SK-N-SH (cell line): ENCODE results near the gene MYO19. TPM values are rescaled to one million over a fixed set of nuclear protein-coding genes. Genes with fewer than 3 reads are reported as not detected.

ENCODE experiments used
- CTCF ChIA-PET: fragments of 300-600, 350-600 bp; formaldehyde crosslinking; extraction: SDS; loops from one replicate; lab custom pipeline; 2021; lab: Yijun Ruan, JAX
- POLR2A ChIA-PET: fragments of 350-600 bp; sonication (Branson Sonifier 250); formaldehyde crosslinking; extraction: SDS; loops from one replicate; lab custom pipeline; 2020; ENCODE audit warnings: antibody characterized with exemption, inconsistent platforms; lab: Yijun Ruan, JAX
- DNase-seq: peaks from one replicate; pipeline ENCODE4 v3.0.0; 2012
- H2AFZ ChIP-seq: fragments of 200-600 bp; sonication (generic); 2 replicates; pipeline ENCODE4 v1.8.1; 2016; ENCODE audit warnings: antibody characterized with exemption, mild to moderate bottlenecking, low read depth
- H3F3A ChIP-seq: fragments of 200-600 bp; sonication (generic); replicated peaks from 2 replicates; pipeline ENCODE3; 2016; ENCODE audit warnings: antibody characterized with exemption, mild to moderate bottlenecking; ENCODE audit not compliant: insufficient read depth
- H3K27ac ChIP-seq, 2 experiments: fragments of 200-500 bp in 1 of 2; fragments of 200-600 bp in 1 of 2; sonication (Bioruptor generic) in 1 of 2; sonication (generic), shearing (Covaris generic) in 1 of 2; 2 replicates each; pipeline versions ENCODE4 v1.5.1 to v1.6.1; 2014 to 2016; ENCODE audit warnings: low read depth in 2 of 2, inconsistent platforms in 1 of 2, low read length in 1 of 2, mild to moderate bottlenecking in 1 of 2, mixed read lengths in 1 of 2
- H3K27me3 ChIP-seq: fragments of 200-600 bp; sonication (generic), shearing (Covaris generic); 2 replicates; pipeline ENCODE4 v1.6.1; 2016; ENCODE audit warnings: mixed run types; ENCODE audit not compliant: insufficient read depth
- H3K36me3 ChIP-seq, 2 experiments: fragments of 200-500 bp in 1 of 2; fragments of 200-600 bp in 1 of 2; sonication (Bioruptor generic) in 1 of 2; sonication (generic) in 1 of 2; replicated peaks in 1 of 2; 2 replicates each; pipeline versions ENCODE3 to v1.5.1; 2014 to 2016; ENCODE audit warnings: low read length in 1 of 2, mild to moderate bottlenecking in 1 of 2; ENCODE audit not compliant: insufficient read depth in 2 of 2, control insufficient read depth in 1 of 2
- H3K4me1 ChIP-seq, 2 experiments: fragments of 200-500 bp in 1 of 2; fragments of 200-600 bp in 1 of 2; sonication (Bioruptor generic) in 1 of 2; sonication (generic), shearing (Covaris generic) in 1 of 2; 2 replicates each; pipeline versions ENCODE4 v1.5.1 to v1.6.1; 2014 to 2016; ENCODE audit warnings: low read depth in 1 of 2, low read length in 1 of 2, mixed run types in 1 of 2; ENCODE audit not compliant: insufficient read depth in 2 of 2, control insufficient read depth in 1 of 2
- H3K4me2 ChIP-seq: fragments of 200-600 bp; sonication (generic), shearing (Covaris generic); 2 replicates; pipeline ENCODE4 v1.6.1; 2017; ENCODE audit warnings: mixed run types
- H3K4me3 ChIP-seq, 2 experiments: fragments of 200-500 bp in 1 of 2; fragments of 200-600 bp in 1 of 2; sonication (Bioruptor generic) in 1 of 2; sonication (generic), shearing (Covaris generic) in 1 of 2; 2 replicates each; pipeline versions ENCODE4 v1.5.1 to v1.8.1; 2014 to 2016; ENCODE audit warnings: low read depth in 2 of 2, inconsistent platforms in 1 of 2, low read length in 1 of 2, mild to moderate bottlenecking in 1 of 2, mixed read lengths in 1 of 2, moderate library complexity in 1 of 2
- H3K79me2 ChIP-seq: fragments of 200-600 bp; sonication (generic); 2 replicates; pipeline ENCODE4 v1.8.1; 2017; ENCODE audit warnings: mild to moderate bottlenecking; ENCODE audit not compliant: insufficient read depth
- H3K9ac ChIP-seq: fragments of 200-600 bp; sonication (generic); 2 replicates; pipeline ENCODE4 v1.6.1; 2017; ENCODE audit warnings: mixed run types
- H3K9me2 ChIP-seq: fragments of 200-600 bp; sonication (generic); 2 replicates; pipeline ENCODE4 v1.6.1; 2017; ENCODE audit warnings: mixed run types
- H3K9me3 ChIP-seq: fragments of 200-600 bp; sonication (generic); 2 replicates; pipeline ENCODE4 v1.6.1; 2017; ENCODE audit warnings: mixed run types, mild to moderate bottlenecking, moderate library complexity
- H4K20me1 ChIP-seq: fragments of 200-600 bp; sonication (generic); 2 replicates; pipeline ENCODE4 v1.6.1; 2017; ENCODE audit warnings: mild to moderate bottlenecking, mixed run types; ENCODE audit not compliant: insufficient read depth
- ELF1 ChIP-seq: IDR thresholded peaks from 2 replicates; pipeline ENCODE4 v1.4.0; 2012
- MEF2A ChIP-seq: IDR thresholded peaks from 2 replicates; pipeline ENCODE4 v1.4.0; 2012; ENCODE audit warnings: low read depth, borderline replicate concordance
- RFX5 ChIP-seq: IDR thresholded peaks from 2 replicates; pipeline ENCODE4 v1.6.1; 2012; ENCODE audit warnings: mild to moderate bottlenecking, improper control_type of control experiment, low read length
- SMC3 ChIP-seq: IDR thresholded peaks from 2 replicates; pipeline ENCODE4 v1.6.1; 2012; ENCODE audit warnings: low read depth, low read length, improper control_type of control experiment
- TCF12 ChIP-seq: IDR thresholded peaks from 2 replicates; pipeline ENCODE4 v1.4.0; 2012
- TEAD4 ChIP-seq: IDR thresholded peaks from 2 replicates; pipeline ENCODE4 v1.4.0; 2012; ENCODE audit warnings: mild to moderate bottlenecking, borderline replicate concordance; ENCODE audit not compliant: insufficient read depth
- YY1 ChIP-seq: IDR thresholded peaks from 2 replicates; pipeline ENCODE4 v1.4.0; 2012; ENCODE audit warnings: low read depth, mild to moderate bottlenecking
- WGBS: methylation state at CpG from one replicate; pipeline ENCODE4 v1.1.6; 2017; ENCODE audit warnings: low lambda C conversion rate; 5-methylcytosine and 5-hydroxymethylcytosine counted together
- polyA plus RNA-seq, 3 experiments: library from polyadenylated mRNA; depleted of rRNA; stranded (reverse); fragments of >200 nt; gene quantifications; 2 replicates each; pipeline ENCODE4 v1.2.3, GENCODE V29; 2012
- TF ChIP-seq, protein P1 (sequence below): IDR thresholded peaks from 2 replicates; pipeline ENCODE4; 2012
- TF ChIP-seq, protein P2 (sequence below): IDR thresholded peaks from 2 replicates; pipeline ENCODE4 v1.6.1; 2012; ENCODE audit warnings: mild to moderate bottlenecking, low read depth, low read length, moderate library complexity
- TF ChIP-seq, protein P3 (sequence below): IDR thresholded peaks from 2 replicates; pipeline ENCODE4 v1.4.0; 2012; ENCODE audit warnings: low read depth, borderline replicate concordance

MYO19 gene
- polyA plus RNA-seq, 1 of the 3 experiments (the other 2 are of a cell fraction), result 61.6 TPM

DNA sequence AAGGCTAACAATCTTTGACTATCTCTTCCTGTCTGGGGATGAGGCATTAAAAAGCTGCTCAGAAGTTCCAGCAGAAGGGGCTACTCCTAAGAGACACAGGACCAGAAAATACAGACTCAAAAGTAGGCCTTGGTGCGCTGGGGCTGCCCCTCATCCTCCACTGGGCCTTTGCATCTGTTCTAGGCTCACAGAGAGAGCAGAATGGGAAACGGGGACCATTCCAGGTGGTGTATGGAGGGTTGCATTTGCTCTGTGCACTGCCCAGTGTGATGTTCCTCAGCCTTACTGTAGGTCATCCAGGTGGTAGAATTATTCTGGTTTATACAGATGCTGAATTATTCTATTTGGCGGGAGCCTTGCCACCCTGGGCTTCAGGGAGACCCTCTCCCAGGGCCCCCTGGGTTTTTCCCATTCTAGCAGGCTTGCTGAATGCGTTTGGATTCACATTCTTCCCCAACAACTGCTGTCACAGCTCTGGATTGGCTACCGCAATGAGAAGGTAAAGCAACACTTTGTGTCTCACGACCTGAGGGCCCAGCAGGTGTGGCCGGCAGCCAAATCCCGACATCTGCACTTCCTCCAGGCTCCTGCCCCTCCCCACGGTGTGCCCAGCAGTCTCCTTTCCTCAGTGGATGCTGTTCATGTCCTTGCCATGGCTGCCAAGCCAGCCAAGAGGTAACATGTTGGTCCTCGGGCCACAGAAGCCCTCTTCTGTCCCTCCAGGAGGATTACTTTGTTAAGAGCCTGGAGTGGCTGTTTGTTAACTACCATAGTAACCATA is 73.1 kb downstream of the MYO19 start:
- no peaks in the 10 kb centered on the region for H4K20me1 ChIP-seq
- no peak overlapping the region for H2AFZ ChIP-seq
- no peaks in the 10 kb centered on the region for H3K9me2 ChIP-seq
- POLR2A ChIA-PET, result no interaction called here
- no peak overlapping the region for H3K4me2 ChIP-seq
- no peaks in the 10 kb centered on the region for H3K4me1 ChIP-seq
- 0% methylated on average over 7 of the region's 10 CpGs for WGBS
- H3K27me3 ChIP-seq, result peaks cover 21% of the 10 kb centered on the region; the same call in 1 of the 2 replicates
- no peak overlapping the region for H3K4me3 ChIP-seq
- H3K27ac ChIP-seq, result no peak overlapping the region
- H3K36me3 ChIP-seq, result no peaks in the 10 kb centered on the region
- no peaks in the 10 kb centered on the region for H3K9me3 ChIP-seq
- H3K9ac ChIP-seq, result no peak overlapping the region
- TF ChIP-seq TCF12, result no peak
- no peak for TF ChIP-seq MEF2A
- TF ChIP-seq, protein P1, sequence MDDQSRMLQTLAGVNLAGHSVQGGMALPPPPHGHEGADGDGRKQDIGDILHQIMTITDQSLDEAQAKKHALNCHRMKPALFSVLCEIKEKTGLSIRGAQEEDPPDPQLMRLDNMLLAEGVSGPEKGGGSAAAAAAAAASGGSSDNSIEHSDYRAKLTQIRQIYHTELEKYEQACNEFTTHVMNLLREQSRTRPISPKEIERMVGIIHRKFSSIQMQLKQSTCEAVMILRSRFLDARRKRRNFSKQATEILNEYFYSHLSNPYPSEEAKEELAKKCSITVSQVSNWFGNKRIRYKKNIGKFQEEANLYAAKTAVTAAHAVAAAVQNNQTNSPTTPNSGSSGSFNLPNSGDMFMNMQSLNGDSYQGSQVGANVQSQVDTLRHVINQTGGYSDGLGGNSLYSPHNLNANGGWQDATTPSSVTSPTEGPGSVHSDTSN, result no peak
- TF ChIP-seq, protein P2, sequence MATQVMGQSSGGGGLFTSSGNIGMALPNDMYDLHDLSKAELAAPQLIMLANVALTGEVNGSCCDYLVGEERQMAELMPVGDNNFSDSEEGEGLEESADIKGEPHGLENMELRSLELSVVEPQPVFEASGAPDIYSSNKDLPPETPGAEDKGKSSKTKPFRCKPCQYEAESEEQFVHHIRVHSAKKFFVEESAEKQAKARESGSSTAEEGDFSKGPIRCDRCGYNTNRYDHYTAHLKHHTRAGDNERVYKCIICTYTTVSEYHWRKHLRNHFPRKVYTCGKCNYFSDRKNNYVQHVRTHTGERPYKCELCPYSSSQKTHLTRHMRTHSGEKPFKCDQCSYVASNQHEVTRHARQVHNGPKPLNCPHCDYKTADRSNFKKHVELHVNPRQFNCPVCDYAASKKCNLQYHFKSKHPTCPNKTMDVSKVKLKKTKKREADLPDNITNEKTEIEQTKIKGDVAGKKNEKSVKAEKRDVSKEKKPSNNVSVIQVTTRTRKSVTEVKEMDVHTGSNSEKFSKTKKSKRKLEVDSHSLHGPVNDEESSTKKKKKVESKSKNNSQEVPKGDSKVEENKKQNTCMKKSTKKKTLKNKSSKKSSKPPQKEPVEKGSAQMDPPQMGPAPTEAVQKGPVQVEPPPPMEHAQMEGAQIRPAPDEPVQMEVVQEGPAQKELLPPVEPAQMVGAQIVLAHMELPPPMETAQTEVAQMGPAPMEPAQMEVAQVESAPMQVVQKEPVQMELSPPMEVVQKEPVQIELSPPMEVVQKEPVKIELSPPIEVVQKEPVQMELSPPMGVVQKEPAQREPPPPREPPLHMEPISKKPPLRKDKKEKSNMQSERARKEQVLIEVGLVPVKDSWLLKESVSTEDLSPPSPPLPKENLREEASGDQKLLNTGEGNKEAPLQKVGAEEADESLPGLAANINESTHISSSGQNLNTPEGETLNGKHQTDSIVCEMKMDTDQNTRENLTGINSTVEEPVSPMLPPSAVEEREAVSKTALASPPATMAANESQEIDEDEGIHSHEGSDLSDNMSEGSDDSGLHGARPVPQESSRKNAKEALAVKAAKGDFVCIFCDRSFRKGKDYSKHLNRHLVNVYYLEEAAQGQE, result no peak
- TF ChIP-seq ELF1, result no peak
- no peak for TF ChIP-seq SMC3
- no peak for TF ChIP-seq TEAD4
- TF ChIP-seq, protein P3, sequence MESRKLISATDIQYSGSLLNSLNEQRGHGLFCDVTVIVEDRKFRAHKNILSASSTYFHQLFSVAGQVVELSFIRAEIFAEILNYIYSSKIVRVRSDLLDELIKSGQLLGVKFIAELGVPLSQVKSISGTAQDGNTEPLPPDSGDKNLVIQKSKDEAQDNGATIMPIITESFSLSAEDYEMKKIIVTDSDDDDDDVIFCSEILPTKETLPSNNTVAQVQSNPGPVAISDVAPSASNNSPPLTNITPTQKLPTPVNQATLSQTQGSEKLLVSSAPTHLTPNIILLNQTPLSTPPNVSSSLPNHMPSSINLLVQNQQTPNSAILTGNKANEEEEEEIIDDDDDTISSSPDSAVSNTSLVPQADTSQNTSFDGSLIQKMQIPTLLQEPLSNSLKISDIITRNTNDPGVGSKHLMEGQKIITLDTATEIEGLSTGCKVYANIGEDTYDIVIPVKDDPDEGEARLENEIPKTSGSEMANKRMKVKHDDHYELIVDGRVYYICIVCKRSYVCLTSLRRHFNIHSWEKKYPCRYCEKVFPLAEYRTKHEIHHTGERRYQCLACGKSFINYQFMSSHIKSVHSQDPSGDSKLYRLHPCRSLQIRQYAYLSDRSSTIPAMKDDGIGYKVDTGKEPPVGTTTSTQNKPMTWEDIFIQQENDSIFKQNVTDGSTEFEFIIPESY, result no peak
- TF ChIP-seq YY1, result no peak
- TF ChIP-seq RFX5, result no peak
- no peaks in the 10 kb centered on the region for H3F3A ChIP-seq
- no peak for DNase-seq
- no peaks in the 10 kb centered on the region for H3K79me2 ChIP-seq
- CTCF ChIA-PET, result interaction anchor here (3.4 kb wide), 1 partner anchor 22 kb away, joined by 15 read pairs; no protein-coding TSS in a partner anchor
